Fibroblast of lung (primary cell): ENCODE data around the gene MICU1. TPM values are rescaled to one million over a fixed set of nuclear protein-coding genes. Genes with fewer than 3 reads are reported as not detected.

Experiments
- DNase-seq, 2 donors: peaks; one replicate each; pipeline versions ENCODE4 v3.0.0 to v3.0.0-alpha.2; 2010; ENCODE audit warnings: low read depth in 2 of 2
- H2AFZ ChIP-seq: 2 replicates; pipeline ENCODE4 v1.5.1; 2012; ENCODE audit warnings: low read length, control low read depth, inconsistent platforms
- H3K27ac ChIP-seq: 2 replicates; pipeline ENCODE4 v1.5.1; 2011; ENCODE audit warnings: low read length, control low read depth; ENCODE audit not compliant: insufficient read depth
- H3K27me3 ChIP-seq: 2 replicates; pipeline ENCODE4 v1.5.1; 2011; ENCODE audit warnings: mild to moderate bottlenecking, low read length; ENCODE audit not compliant: control insufficient read depth, insufficient read depth
- H3K36me3 ChIP-seq: 2 replicates; pipeline ENCODE4 v1.5.1; 2011; ENCODE audit warnings: low read length; ENCODE audit not compliant: control insufficient read depth, insufficient read depth
- H3K4me1 ChIP-seq: 2 replicates; pipeline ENCODE4 v1.5.1; 2011; ENCODE audit warnings: low read length; ENCODE audit not compliant: control insufficient read depth, insufficient read depth; ENCODE audit errors: extremely low read depth
- H3K4me2 ChIP-seq: 2 replicates; pipeline ENCODE4 v1.5.1; 2011; ENCODE audit warnings: low read length, control low read depth; ENCODE audit not compliant: insufficient read depth; ENCODE audit errors: extremely low read depth
- H3K4me3 ChIP-seq, 4 experiments: fragments of 200-600 bp in 1 of 4; sonication (generic) in 1 of 4; replicated peaks in 1 of 4; 2 replicates each; pipeline ENCODE4 v1.5.1; 2011 to 2016; ENCODE audit warnings: low read length in 4 of 4, low read depth in 3 of 4, mild to moderate bottlenecking in 3 of 4, control low read depth in 2 of 4, inconsistent platforms in 1 of 4, mixed read lengths in 1 of 4; ENCODE audit not compliant: insufficient read depth in 1 of 4; ENCODE audit errors: control extremely low read depth in 1 of 4
- H3K79me2 ChIP-seq: 2 replicates; pipeline ENCODE4 v1.5.1; 2012; ENCODE audit warnings: mild to moderate bottlenecking, low read length, inconsistent platforms; ENCODE audit not compliant: control insufficient read depth, insufficient read depth
- H3K9ac ChIP-seq: 2 replicates; pipeline ENCODE4 v1.5.1; 2011; ENCODE audit warnings: mild to moderate bottlenecking, low read length, control low read depth; ENCODE audit not compliant: insufficient read depth
- H3K9me3 ChIP-seq: 2 replicates; pipeline ENCODE4 v1.5.1; 2012; ENCODE audit warnings: low read depth, low read length; ENCODE audit not compliant: control insufficient read depth, insufficient read depth
- H4K20me1 ChIP-seq: 2 replicates; pipeline ENCODE4 v1.5.1; 2011; ENCODE audit warnings: low read length; ENCODE audit not compliant: control insufficient read depth, insufficient read depth; ENCODE audit errors: extremely low read depth
- CTCF ChIP-seq, 2 donors: IDR thresholded peaks in 1 of 2; conservative IDR thresholded peaks in 1 of 2; 1 replicate in 1 of 2; 2 replicates in 1 of 2; pipeline ENCODE4 v1.5.1; 2011 to 2012; ENCODE audit warnings: low read length in 2 of 2, control low read depth in 1 of 2, inconsistent platforms in 1 of 2, low read depth in 1 of 2, mild to moderate bottlenecking in 1 of 2
- EZH2 ChIP-seq: IDR thresholded peaks from 2 replicates; pipeline ENCODE4 v1.5.1; 2012; ENCODE audit warnings: low read length, control low read depth, mild to moderate bottlenecking; ENCODE audit errors: missing control alignments
- polyA plus RNA-seq, 2 donors: library from polyadenylated mRNA; depleted of rRNA in 1 of 2; stranded (reverse) in 1 of 2; unstranded in 1 of 2; fragments of >200 nt; gene quantifications; 2 replicates each; pipeline ENCODE4 v1.2.1, GENCODE V29; 2011 to 2012; ENCODE audit warnings: missing spikeins in 1 of 2
- total RNA-seq: library from RNA; depleted of rRNA; stranded (reverse); fragments of >200 nt; gene quantifications from 2 replicates; pipeline ENCODE4 v1.2.1, GENCODE V29; 2014

Gene MICU1
- total and polyA plus RNA-seq, 2 donors (not counting 1 experiment from before 2014, with no cell fraction given) = 83.2 to 83.3 TPM

- no peak overlapping the region for H3K4me3 ChIP-seq
- no peak overlapping the region for H3K4me2 ChIP-seq
- H3K79me2 ChIP-seq = no peaks in the 10 kb centered on the region
- no peak overlapping the region for H3K27ac ChIP-seq
- no peak for DNase-seq
- H2AFZ ChIP-seq = no peak overlapping the region
- no peaks in the 10 kb centered on the region for H3K27me3 ChIP-seq
- H3K36me3 ChIP-seq = no peaks in the 10 kb centered on the region
- H3K9me3 ChIP-seq = no peaks in the 10 kb centered on the region
- no peaks in the 10 kb centered on the region for H3K4me1 ChIP-seq
- no peaks in the 10 kb centered on the region for H4K20me1 ChIP-seq
- no peak for TF ChIP-seq EZH2
- TF ChIP-seq CTCF (conservative IDR thresholded peaks at IDR 0.05 in 1 of 2, IDR thresholded peaks at IDR 0.05 in 1 of 2; ENCODE audit: low read depth in 1 of 2, low read length in 2 of 2) = no peak
- H3K9ac ChIP-seq = no peak overlapping the region
Observed at GRCh38 chr10:72658696-72659400, 33.0 kb upstream of the MICU1 start.

- no peaks in the 10 kb centered on the region for H3K27me3 ChIP-seq
- no peak overlapping the region for H3K27ac ChIP-seq
- no peak for DNase-seq
- H3K4me3 ChIP-seq = no peak overlapping the region
- H2AFZ ChIP-seq = no peak overlapping the region
- H3K9me3 ChIP-seq = no peaks in the 10 kb centered on the region
- no peak overlapping the region for H3K4me2 ChIP-seq
- H3K4me1 ChIP-seq = no peaks in the 10 kb centered on the region
- no peaks in the 10 kb centered on the region for H4K20me1 ChIP-seq
- TF ChIP-seq CTCF (conservative IDR thresholded peaks at IDR 0.05 in 1 of 2, IDR thresholded peaks at IDR 0.05 in 1 of 2; ENCODE audit: low read depth in 1 of 2, low read length in 2 of 2) (no peak), EZH2 (no peak)
- no peak overlapping the region for H3K9ac ChIP-seq
- H3K79me2 ChIP-seq = no peaks in the 10 kb centered on the region
- H3K36me3 ChIP-seq = no peaks in the 10 kb centered on the region
Observed at GRCh38 chr10:72654720-72655119, 28.8 kb upstream of the MICU1 start.

- no peak overlapping the region for H3K4me2 ChIP-seq
- H3K27me3 ChIP-seq = no peaks in the 10 kb centered on the region
- H3K79me2 ChIP-seq = no peaks in the 10 kb centered on the region
- no peak overlapping the region for H3K9ac ChIP-seq
- H2AFZ ChIP-seq = no peak overlapping the region
- H3K4me3 ChIP-seq = no peak overlapping the region
- DNase-seq = peak in 1 of 2 donors; percentile 16
- no peak overlapping the region for H3K27ac ChIP-seq
- no peaks in the 10 kb centered on the region for H3K36me3 ChIP-seq
- no peaks in the 10 kb centered on the region for H4K20me1 ChIP-seq
- TF ChIP-seq CTCF (conservative IDR thresholded peaks at IDR 0.05 in 1 of 2, IDR thresholded peaks at IDR 0.05 in 1 of 2; ENCODE audit: low read depth in 1 of 2, low read length in 2 of 2) (no peak), EZH2 (no peak)
- H3K4me1 ChIP-seq = no peaks in the 10 kb centered on the region
- no peaks in the 10 kb centered on the region for H3K9me3 ChIP-seq
Observed at GRCh38 chr10:72653383-72654096, 27.7 kb upstream of the MICU1 start.
